ENCODE data around the gene PRKCSH.

GRCh38 chr19:11458236-11458900, 22.9 kb downstream of the PRKCSH start:
- TF ChIP-seq POLR2A (IDR thresholded peaks at IDR 0.05; ENCODE audit: low read length) (no peak), GATA1 (IDR thresholded peaks at IDR 0.05; ENCODE audit: low read depth, low read length) (no peak)

All from erythroblast (primary cell).